Stimulated activated CD8-positive, alpha-beta memory T cell treated with anti-CD3 and anti-CD28 coated beads, Interleukin-4, amount 100 ng/mL, for 24 hours (primary cell): ENCODE data around the gene ACOT13.
"Not testable (repeated sequence)": the region's sequence is repeated elsewhere in the genome, so short reads cannot be mapped to it uniquely, and the experiment has no call there.

Experiments
- DNase-seq: peaks from one replicate; pipeline ENCODE4 v3.0.0-alpha.2; 2020; ENCODE audit warnings: low read depth

The ACOT13 gene

GRCh38 chr6:24692415-24692814 lies 25.5 kb downstream of the ACOT13 start:
- no peak for DNase-seq

DNA sequence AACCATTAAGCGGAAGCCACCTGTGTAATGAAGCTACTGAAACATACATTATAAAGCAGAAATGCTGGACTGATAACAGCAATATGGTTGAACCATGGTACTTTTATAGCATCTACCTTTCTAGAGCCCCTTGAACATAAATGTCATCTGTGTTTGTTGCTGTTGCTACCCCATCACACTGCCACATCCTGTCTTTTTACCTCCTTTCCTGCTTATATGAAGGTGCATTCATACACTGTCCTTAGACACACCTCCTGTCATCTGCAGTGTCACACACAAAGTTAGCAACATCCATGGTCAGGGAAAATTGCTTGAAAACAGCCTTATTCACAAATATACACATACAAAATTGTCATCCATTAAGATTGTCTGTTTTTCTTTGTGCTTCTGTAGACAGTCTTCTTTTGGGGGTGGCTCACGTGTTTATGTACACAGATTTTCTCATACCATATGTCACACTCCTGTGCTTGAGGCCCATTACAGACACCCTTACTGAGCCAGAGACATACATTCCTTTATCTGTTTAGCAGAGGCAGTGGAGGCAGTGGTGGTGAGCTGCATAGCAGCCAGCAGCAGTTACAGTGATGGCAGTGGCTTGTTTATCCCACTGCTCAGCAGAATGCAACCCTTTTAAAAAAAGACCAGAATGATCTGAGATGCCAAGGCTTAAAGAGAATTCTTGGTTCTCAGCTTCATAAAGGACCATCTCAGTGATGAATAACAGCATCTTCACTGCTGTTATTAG lies 26.1 kb downstream of the ACOT13 start:
- no peak for DNase-seq

- DNase-seq = no peak
Measured at GRCh38 chr6:24694198-24694597, 27.3 kb downstream of the ACOT13 start.

- not testable (repeated sequence) for DNase-seq
Measured at GRCh38 chr6:24695635-24696034, 28.8 kb downstream of the ACOT13 start.

DNA sequence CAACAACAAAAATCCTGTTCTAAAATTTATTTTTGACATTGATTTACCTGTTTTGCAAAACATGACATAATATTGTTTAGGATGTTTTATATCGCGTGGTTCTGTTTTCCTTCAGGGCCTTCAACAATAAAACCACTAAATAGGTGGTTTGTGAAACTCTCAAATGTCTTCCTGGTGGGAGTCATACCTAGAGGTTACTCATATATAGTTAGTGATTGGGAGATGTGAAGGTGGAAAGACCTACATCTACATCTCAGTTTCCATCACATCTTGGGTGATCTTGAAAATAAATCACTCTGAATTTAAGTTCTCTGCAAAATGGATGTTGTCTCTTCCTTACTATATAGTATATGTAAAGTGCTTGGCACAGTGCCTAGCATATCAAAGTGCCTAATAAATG lies 29.2 kb downstream of the ACOT13 start:
- DNase-seq = no peak

DNA sequence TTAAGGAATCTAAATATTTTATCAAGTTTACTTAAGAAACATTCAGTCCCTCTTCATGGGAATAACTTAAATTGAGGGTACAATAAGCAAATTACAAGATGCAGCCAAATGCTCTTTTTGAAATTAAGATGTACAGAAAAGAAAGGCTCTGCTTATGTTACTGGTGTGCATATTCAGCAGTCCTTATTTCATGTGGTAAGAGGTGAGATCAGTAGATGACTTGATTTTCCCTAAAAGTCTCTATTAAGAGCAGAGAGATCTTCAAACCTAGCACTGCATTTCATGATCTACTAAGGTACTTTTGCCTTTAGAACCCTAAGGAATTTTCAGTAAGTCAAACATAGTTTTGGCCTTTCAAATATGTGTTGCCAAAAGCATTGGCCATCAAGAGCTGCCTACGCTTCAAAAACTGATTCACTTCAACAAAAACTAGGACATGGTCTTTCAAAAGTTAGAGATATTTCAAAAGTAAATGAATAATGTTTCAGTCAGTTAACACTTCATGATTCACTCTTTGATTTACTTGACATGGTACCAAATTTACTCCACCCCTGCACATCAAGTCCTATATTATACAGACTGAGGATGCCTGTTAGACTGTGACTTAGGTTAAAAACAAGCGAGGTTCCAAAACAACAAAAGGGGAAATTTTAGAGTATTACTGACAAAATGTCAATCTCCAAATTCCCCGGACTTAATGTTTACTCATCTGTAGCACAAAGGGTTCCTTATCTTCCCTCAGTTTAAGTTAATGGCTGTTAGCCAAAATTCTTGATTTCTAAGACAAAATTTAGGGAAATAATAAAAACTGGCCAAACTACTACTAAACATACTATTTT lies 32.9 kb downstream of the ACOT13 start:
- no peak for DNase-seq

GRCh38 chr6:24702720-24703282 lies 35.9 kb downstream of the ACOT13 start:
- no peak for DNase-seq

- no peak for DNase-seq
Measured at GRCh38 chr6:24704468-24704867, 37.6 kb downstream of the ACOT13 start.

DNA sequence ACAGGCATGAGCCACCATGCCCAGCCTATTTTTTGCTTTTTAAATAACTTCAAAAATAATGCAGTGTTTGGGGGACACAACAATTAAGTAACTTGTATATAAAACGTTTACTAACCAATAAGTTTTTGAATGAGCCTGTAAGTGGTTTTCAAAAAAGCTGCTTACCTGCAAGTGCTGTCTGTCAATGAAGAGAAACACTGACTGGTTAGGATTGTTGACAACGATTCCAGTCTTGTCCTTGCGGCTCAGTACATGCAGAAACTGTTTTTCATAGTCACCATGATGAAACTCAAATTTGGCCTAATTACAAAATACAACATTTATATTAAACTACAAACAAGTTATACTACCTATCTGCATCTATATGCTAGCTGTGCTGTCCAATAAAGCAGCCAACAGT lies 41.7 kb downstream of the ACOT13 start:
- no peak for DNase-seq

DNA sequence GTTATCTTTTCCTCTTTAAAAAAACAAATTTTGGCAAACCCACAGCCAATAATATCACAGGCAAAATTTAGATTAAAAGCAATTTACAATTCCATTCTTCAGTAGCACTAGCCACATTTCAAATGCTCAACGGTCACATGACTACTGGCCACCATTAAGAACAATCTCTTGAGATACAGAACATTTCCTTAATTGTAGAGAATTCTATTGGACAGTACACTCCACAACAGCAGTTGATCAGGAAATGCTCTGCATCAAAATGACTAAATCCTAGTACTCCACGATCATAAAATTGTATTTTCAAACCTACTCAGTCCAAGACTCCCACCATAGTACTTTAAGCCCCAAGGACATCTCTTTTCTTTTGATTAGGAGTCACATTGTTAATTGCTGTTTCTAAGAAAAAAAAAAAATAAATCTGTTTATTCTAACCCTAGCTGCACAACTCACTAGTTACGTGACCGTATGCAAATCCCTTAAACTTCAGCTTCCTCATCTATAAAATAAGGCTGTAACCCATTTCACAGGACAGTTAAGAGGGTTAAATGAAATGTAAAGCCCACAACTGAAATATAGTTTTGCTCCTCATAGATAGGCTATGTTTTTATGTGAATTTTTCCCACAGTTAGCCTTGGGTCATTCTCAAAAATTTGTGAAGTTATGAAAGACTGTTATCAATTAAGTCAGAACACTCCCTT lies 42.3 kb downstream of the ACOT13 start:
- no peak for DNase-seq

GRCh38 chr6:24710519-24711303 lies 43.8 kb downstream of the ACOT13 start:
- no peak for DNase-seq

GRCh38 chr6:24716602-24717148 lies 49.8 kb downstream of the ACOT13 start:
- not testable (repeated sequence) for DNase-seq

GRCh38 chr6:24718449-24719124 lies 51.7 kb downstream of the ACOT13 start:
- DNase-seq = no peak

- peak; percentile 35 for DNase-seq
Measured at GRCh38 chr6:24719125-24719971, 52.5 kb downstream of the ACOT13 start, which contains the start of gene C6orf62. TSS of gene C6orf62 (minus strand) at chr6:24719154. CDS start at chr6:24718668, 486 bp downstream.

DNA sequence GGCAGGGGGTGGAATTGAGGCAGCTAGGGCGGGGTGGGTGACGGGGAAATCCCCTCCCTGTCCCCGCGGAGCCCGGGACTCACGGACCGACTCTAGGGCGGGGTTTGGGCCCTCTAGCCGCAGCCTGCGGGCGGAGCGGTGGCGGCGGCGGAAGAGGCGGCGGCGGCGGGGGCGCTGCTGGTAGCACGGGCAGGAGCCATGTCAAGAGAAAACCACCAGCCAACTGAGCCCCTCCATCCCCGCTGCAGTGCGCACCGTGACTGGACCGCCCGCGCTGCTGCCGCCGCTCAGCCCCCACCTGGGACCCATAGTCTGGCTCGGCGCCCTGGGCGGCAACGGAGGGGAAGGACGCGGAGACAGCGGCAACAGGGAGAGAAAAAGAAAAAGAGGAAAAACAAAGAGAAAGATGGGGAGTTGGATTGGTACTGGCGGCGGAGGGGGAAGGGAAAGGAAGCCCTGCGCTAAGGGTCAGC lies 53.3 kb downstream of the ACOT13 start:
- DNase-seq = peak; percentile 64

- DNase-seq = peak; percentile 99
Measured at GRCh38 chr6:24720604-24721460, 54.0 kb downstream of the ACOT13 start.

- DNase-seq = no peak
Measured at GRCh38 chr6:24721461-24722215, 54.8 kb downstream of the ACOT13 start.

DNA sequence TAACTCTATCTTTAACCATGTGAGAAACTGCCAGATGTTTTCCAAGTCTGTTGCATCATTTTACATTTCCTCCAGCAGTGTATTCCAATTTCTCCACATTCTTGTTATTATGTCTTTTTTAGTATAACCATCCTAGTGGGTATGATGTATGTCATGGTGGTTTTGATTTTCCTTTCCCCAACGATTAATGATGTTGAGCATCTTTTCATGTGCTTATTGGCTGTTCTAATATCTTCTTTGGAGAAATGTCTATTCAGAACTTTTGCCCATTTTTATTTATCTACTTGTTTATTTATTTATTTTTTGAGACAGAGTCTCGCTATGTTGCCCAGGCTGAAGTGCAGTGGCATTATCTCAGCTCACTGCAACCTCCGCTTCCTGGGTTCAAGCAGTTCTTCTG lies 56.4 kb downstream of the ACOT13 start:
- DNase-seq = no peak
